Measurements from ENCODE around the gene PPP2CA.
A peak's percentile ranks its signal among the peaks of the same experiment; 100 is the strongest.

The PPP2CA gene

GRCh38 chr5:134207696-134208095 is 18.2 kb downstream of the PPP2CA start:
- DNase-seq (ENCODE audit: low read depth) = no peak
- no peak overlapping the region for H3K4me3 ChIP-seq (ENCODE audit: low read depth, low read length)
- TF ChIP-seq CTCF (conservative IDR thresholded peaks at IDR 0.05; ENCODE audit: low read depth, low read length) = no peak

- no peak for TF ChIP-seq CTCF (conservative IDR thresholded peaks at IDR 0.05; ENCODE audit: low read depth, low read length)
- H3K4me3 ChIP-seq (ENCODE audit: low read depth, low read length) = no peak overlapping the region
- no peak for DNase-seq (ENCODE audit: low read depth)
Measured at GRCh38 chr5:134206627-134207160, 19.2 kb downstream of the PPP2CA start.

GRCh38 chr5:134204575-134204974 is 21.3 kb downstream of the PPP2CA start:
- DNase-seq (ENCODE audit: low read depth) = no peak
- no peak overlapping the region for H3K4me3 ChIP-seq (ENCODE audit: low read depth, low read length)
- TF ChIP-seq CTCF (conservative IDR thresholded peaks at IDR 0.05; ENCODE audit: low read depth, low read length) = no peak

- no peak for TF ChIP-seq CTCF (conservative IDR thresholded peaks at IDR 0.05; ENCODE audit: low read depth, low read length)
- no peak overlapping the region for H3K4me3 ChIP-seq (ENCODE audit: low read depth, low read length)
Measured at GRCh38 chr5:134203630-134204029, 22.2 kb downstream of the PPP2CA start.

GRCh38 chr5:134195666-134196065 is 30.2 kb downstream of the PPP2CA start:
- H3K4me3 ChIP-seq (ENCODE audit: low read depth, low read length) = no peak overlapping the region
- TF ChIP-seq CTCF (conservative IDR thresholded peaks at IDR 0.05; ENCODE audit: low read depth, low read length) = no peak
- DNase-seq (ENCODE audit: low read depth) = no peak

More at GRCh38 chr5:134203630-134204029, 22.2 kb downstream of the PPP2CA start:
- DNase-seq (ENCODE audit: low read depth) = no peak

GRCh38 chr5:134189031-134189430 is 36.8 kb downstream of the PPP2CA start:
- no peak overlapping the region for H3K4me3 ChIP-seq (ENCODE audit: low read depth, low read length)
- no peak for TF ChIP-seq CTCF (conservative IDR thresholded peaks at IDR 0.05; ENCODE audit: low read depth, low read length)
- peak; percentile 25 for DNase-seq (ENCODE audit: low read depth)

- no peak for TF ChIP-seq CTCF (conservative IDR thresholded peaks at IDR 0.05; ENCODE audit: low read depth, low read length)
- no peak overlapping the region for H3K4me3 ChIP-seq (ENCODE audit: low read depth, low read length)
- no peak for DNase-seq (ENCODE audit: low read depth)
Measured at GRCh38 chr5:134188092-134188491, 37.8 kb downstream of the PPP2CA start.
